ENCODE results near the gene RAD51B. TPM values are rescaled to one million over a fixed set of nuclear protein-coding genes. Genes with fewer than 3 reads are reported as not detected.

The RAD51B gene
- total and polyA plus RNA-seq, 2 of the 13 experiments (the other 11 are each of a cell fraction or from before 2014, with no cell fraction given): 7.0 to 9.5 TPM

- H3K79me2 ChIP-seq (ENCODE audit: insufficient read depth, low read length): no peaks in the 10 kb centered on the region
- ChIA-PET POLR2A (interaction anchor here (1.0 to 5.0 kb wide), 2 partner anchors 10 to 205 kb away, joined by 3 to 18 read pairs; partner anchors contain the start of gene ZFP36L1), CTCF (ENCODE audit: low intra/inter-chr PET ratio, low total read pairs) (no interaction called here)
- peaks cover 33% of the 10 kb centered on the region for H3K4me1 ChIP-seq (ENCODE audit: insufficient read depth, low read length)
- no peak overlapping the region for H3K9ac ChIP-seq (ENCODE audit: insufficient read depth, low read depth, low read length)
- WGBS (ENCODE audit: low lambda C conversion rate): 53% methylated on average over 2 of the region's 6 CpGs
- no peak for TF ChIP-seq HDAC6 (IDR thresholded peaks at IDR 0.05; ENCODE audit: low read depth, low read length)
- no peak for TF ChIP-seq CENPT (CRISPR knock-in tag; IDR thresholded peaks at IDR 0.05; ENCODE audit: low read depth)
- no peaks in the 10 kb centered on the region for H3K9me3 ChIP-seq (ENCODE audit: low read length)
- no TSS peak for BruUV-seq (replicated peaks)
- no peaks in the 10 kb centered on the region for H3K27me3 ChIP-seq (ENCODE audit: control insufficient read depth in 1 of 2, insufficient read depth in 2 of 2, low read length in 2 of 2)
- intact Hi-C loops (cut with micrococcal nuclease; ENCODE audit: unreplicated experiment): no loop called here
- ATAC-seq (no peak), DNase-seq (ENCODE audit: low spot score) (no peak), FAIRE-seq (no peak)
- H3K4me3 ChIP-seq (replicated peaks in 1 of 3; ENCODE audit: insufficient read depth in 1 of 3, low read depth in 2 of 3, low read length in 3 of 3): no peak overlapping the region
- no peak overlapping the region for H2AFZ ChIP-seq (ENCODE audit: low read length)
- H3K36me3 ChIP-seq (replicated peaks in 1 of 2; ENCODE audit: control insufficient read depth in 1 of 2, insufficient read depth in 2 of 2, low read length in 2 of 2): no peaks in the 10 kb centered on the region
- H4K20me1 ChIP-seq (ENCODE audit: insufficient read depth, low read length): no peaks in the 10 kb centered on the region
- H3K27ac ChIP-seq (ENCODE audit: extremely low read length, insufficient read depth, low read length): no peak overlapping the region
- H3K4me2 ChIP-seq (ENCODE audit: low read depth, low read length): no peak overlapping the region
- in situ Hi-C loops (cut with HindIII; ENCODE audit: extremely low pct_ligation_motif_present, low pct_unique_long_range_greater_than_20kb): no loop called here
Measured at GRCh38 chr14:68587931-68588330, 768.4 kb downstream of the RAD51B start.

- no peak overlapping the region; the same call in 1 of the 2 replicates for H3K4me2 ChIP-seq (ENCODE audit: low read depth, low read length)
- H2AFZ ChIP-seq (ENCODE audit: low read length): no peak overlapping the region
- CTCF ChIA-PET (ENCODE audit: low intra/inter-chr PET ratio, low total read pairs): no interaction called here
- intact Hi-C loops (cut with micrococcal nuclease; ENCODE audit: unreplicated experiment) (loop anchor here (10.0 kb wide), 1 partner anchor 195 kb away; no protein-coding TSS in a partner anchor), in situ Hi-C loops (cut with HindIII; ENCODE audit: extremely low pct_ligation_motif_present, low pct_unique_long_range_greater_than_20kb) (no loop called here)
- H3K36me3 ChIP-seq (replicated peaks in 1 of 2; ENCODE audit: control insufficient read depth in 1 of 2, insufficient read depth in 2 of 2, low read length in 2 of 2): no peaks in the 10 kb centered on the region
- H3K27ac ChIP-seq (ENCODE audit: extremely low read length, insufficient read depth, low read length): no peak overlapping the region
- ATAC-seq (no peak; the same call in 2 of the 3 replicates), FAIRE-seq (no peak), DNase-seq (ENCODE audit: low spot score) (no peak)
- H3K4me3 ChIP-seq (replicated peaks in 1 of 3; ENCODE audit: insufficient read depth in 1 of 3, low read depth in 2 of 3, low read length in 3 of 3): no peak overlapping the region
- no peaks in the 10 kb centered on the region for H3K9me3 ChIP-seq (ENCODE audit: low read length)
- no peaks in the 10 kb centered on the region for H4K20me1 ChIP-seq (ENCODE audit: insufficient read depth, low read length)
- POLR2A ChIA-PET: interaction anchor here (0.6 to 5.0 kb wide), 2 partner anchors 9 to 128 kb away, joined by 3 to 18 read pairs; no protein-coding TSS in a partner anchor
- H3K79me2 ChIP-seq (ENCODE audit: insufficient read depth, low read length): no peaks in the 10 kb centered on the region
- H3K4me1 ChIP-seq (ENCODE audit: insufficient read depth, low read length): peaks cover 41% of the 10 kb centered on the region
- no TSS peak for BruUV-seq (replicated peaks)
- TF ChIP-seq ELF3 (CRISPR knock-in tag; IDR thresholded peaks at IDR 0.05) (peak; percentile 3; the same call in 1 of the 2 replicates), ZNF503 (CRISPR knock-in tag; IDR thresholded peaks at IDR 0.05) (no peak), PRDM15 (CRISPR knock-in tag; IDR thresholded peaks at IDR 0.05) (peak; percentile 85), ZNF207 (IDR thresholded peaks at IDR 0.05; ENCODE audit: borderline replicate concordance) (no peak), THAP8 (CRISPR knock-in tag; IDR thresholded peaks at IDR 0.05; ENCODE audit: borderline replicate concordance) (no peak), ZNF3 (CRISPR knock-in tag; IDR thresholded peaks at IDR 0.05) (no peak), ZNF644 (CRISPR knock-in tag; IDR thresholded peaks at IDR 0.05; ENCODE audit: low read depth) (no peak)
- 30% methylated on average over 7 of the region's 7 CpGs for WGBS (ENCODE audit: low lambda C conversion rate)
- H3K9ac ChIP-seq (ENCODE audit: insufficient read depth, low read depth, low read length): no peak overlapping the region
- H3K27me3 ChIP-seq (ENCODE audit: control insufficient read depth in 1 of 2, insufficient read depth in 2 of 2, low read length in 2 of 2): no peaks in the 10 kb centered on the region
Measured at GRCh38 chr14:68589447-68590200, 770.0 kb downstream of the RAD51B start.

All from HepG2 (cell line).